GM18505 (cell line): ENCODE measurements around the gene GGCT.
A peak's percentile ranks its signal among the peaks of the same experiment; 100 is the strongest.
"Not testable (repeated sequence)": the region's sequence is repeated elsewhere in the genome, so short reads cannot be mapped to it uniquely, and the experiment has no call there.

ENCODE experiments used
- ATAC-seq: cut with Tn5 transposase; IDR thresholded peaks from one replicate; pipeline ENCODE4 v1.9.1; 2021; ENCODE audit not compliant: unreplicated experiment
- POLR2A ChIP-seq: IDR thresholded peaks from 4 replicates; pipeline ENCODE4 v1.6.1; 2011; ENCODE audit warnings: borderline replicate concordance; ENCODE audit not compliant: insufficient read depth, insufficient read length; ENCODE audit errors: extremely low read depth

Gene GGCT, protein sequence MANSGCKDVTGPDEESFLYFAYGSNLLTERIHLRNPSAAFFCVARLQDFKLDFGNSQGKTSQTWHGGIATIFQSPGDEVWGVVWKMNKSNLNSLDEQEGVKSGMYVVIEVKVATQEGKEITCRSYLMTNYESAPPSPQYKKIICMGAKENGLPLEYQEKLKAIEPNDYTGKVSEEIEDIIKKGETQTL

DNA sequence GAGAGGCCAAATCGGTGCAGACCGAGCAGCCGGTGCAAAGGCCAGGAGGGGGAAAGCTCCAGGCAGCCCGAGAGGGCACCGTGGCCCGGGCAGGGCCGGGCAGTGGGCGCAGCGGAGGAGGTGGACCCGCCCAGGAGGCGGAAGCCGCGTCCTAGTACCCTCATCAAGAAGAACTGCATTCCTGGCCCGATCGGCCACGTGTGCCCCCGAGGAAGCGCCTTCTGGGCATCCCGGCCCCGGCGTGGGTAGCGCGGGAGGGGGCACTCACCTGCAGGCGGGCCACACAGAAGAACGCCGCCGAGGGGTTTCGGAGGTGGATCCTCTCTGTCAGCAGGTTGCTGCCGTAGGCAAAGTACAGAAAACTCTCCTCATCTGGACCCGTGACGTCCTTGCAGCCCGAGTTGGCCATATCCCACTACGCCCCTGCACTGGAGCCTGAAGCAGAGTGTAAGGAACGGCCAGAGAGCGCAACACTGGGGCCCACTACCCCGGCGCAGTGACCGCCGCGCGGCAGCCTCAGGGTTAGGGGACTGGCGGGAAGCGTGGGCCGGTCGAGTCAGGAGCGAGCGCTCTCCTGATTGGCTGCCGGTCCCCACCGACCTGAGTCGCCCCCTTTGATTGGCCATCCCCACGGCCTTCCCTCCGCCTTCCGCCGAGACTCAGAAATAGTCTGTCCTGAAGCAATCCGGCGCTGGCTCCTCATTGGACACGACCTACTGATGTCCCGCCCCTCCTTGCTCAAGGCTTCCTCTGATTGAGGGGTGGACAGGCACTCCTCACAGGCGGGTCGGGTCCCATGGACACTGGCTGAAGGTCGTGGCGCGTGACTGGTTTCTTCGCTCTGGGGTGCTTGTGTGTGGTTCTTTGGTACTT lies at the start of gene GGCT:
Gene GGCT (minus strand): TSS at position 529 of the 873 bp plus-strand sequence. CDS start 120 bp downstream, at position 409.
- ATAC-seq = peak; percentile 96
- TF ChIP-seq POLR2A = peak; percentile 91

DNA sequence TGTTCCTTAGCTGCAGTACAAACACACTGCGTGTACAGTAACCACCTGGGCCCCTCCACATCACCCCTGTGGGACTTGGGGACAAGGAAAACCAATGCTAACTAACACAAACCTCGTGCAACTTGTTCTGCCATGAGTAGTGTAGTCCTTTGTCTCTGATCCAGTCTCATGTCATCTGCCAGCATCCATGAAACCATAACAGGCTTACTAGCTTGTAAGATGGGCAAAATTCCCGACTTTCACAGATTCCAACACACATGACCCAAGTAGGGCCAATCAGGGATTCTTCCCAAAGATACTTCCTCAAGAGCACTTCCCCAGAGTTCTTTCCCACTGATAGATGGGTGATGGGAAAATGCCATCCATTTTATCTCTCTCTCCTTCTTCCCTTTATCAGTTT lies 48.9 kb upstream of the GGCT start:
- TF ChIP-seq POLR2A = no peak
- no peak for ATAC-seq

DNA sequence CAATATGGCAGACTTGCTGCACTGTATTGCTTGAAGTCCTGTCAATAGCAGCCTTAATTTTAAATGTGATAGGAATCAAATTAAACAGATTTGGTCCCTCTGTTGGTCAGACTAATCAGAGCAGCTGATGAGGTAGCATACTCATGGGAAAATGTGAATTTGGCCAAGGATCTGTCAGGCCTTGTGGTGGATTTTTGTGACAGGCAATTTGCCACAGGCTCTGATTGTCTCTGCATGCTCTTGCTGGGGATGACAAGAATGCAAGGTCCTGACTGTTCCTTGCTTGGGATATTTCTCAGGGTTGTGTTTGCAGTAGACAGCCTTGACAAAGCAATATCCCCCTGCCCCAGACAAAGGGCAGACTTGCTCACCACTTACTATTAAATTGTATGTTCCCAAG lies 48.5 kb upstream of the GGCT start:
- ATAC-seq = no peak
- no peak for TF ChIP-seq POLR2A

DNA sequence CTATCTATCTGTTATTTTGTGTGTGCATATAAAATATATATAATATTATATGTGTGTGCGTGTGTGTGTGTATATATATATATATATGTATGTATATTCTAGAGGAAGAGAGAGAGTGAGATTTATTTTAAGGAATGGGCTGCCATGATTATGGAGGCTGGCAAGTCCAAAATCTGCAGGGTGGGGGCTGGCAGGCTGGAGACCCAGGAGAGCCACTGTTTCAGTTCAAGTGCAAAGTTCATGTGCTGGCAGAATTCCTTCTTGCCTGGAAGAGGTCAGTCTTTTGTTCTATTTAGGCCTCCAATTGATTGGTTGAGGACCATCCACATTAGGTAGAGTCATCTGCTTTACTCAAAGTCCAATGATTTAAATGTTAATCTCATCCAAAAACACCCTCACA lies 47.7 kb upstream of the GGCT start:
- TF ChIP-seq POLR2A = no peak
- ATAC-seq = no peak

DNA sequence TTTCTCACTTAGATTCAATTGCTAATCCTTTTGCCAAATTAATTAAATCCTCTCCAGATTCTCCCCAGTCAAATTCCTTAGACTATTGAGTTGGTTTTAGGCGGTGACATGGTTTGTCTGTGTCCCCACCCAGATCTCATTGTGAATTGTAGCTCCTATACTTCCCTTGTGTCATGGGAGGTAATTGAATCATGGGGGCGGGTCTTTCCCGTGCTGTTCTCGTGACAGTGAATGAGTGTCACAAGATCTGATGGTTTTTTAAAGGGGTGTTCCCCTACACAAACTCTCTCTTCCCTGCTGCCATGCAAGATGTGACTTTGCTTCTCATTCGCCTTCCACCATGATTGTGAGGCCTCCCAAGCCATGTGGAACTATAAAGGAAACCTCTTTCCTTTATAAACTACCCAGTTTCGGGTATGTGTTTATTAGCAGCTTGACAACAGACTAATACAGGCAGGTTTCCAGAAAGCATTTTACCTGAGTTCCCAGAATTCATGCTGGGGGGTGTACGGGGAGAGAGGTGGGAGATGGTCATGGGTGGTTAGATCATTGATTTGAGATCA lies 45.4 kb upstream of the GGCT start:
- no peak for ATAC-seq
- TF ChIP-seq POLR2A = no peak

DNA sequence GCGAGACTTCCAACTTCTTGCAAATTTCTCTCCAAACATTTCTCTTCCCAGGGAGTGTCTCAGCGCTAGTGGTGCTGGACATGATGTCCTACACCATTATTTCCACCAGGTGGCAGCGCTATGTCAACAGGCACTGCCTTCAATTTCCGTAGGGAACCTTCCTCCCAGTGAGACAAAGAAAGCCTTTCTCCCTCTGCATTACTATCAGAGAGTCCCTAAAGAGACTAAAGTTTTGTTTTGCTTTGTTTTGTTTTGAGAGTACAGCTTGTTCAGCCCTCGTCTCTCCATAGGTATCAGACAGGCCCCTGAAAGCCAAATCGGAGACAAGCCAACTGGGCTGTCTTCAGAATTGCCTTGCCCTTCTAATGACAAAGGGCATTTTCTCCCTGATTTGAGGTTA lies 44.2 kb upstream of the GGCT start:
- ATAC-seq = no peak

DNA sequence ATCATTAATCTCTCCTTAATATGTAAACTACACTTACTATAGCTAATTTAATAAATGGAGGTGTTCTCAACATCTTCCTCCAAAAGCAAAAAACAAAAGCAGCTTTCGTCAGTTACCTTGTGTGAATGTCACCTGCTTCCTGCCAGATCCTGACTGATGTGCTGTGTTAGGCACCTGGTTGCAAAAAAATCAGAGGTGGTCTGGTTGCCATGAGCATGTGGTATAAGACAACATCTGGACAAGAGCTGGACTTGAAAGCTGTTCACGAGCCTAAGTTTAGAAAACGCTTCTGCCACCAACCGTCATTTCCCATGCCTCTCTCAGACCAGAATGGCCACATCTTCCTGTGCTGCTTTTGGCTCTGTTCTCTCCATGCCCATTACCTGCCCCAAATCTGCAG lies 42.0 kb upstream of the GGCT start:
- no peak for TF ChIP-seq POLR2A
- ATAC-seq = no peak

More for the DNA sequence above, 44.2 kb upstream of the GGCT start:
- no peak for TF ChIP-seq POLR2A

DNA sequence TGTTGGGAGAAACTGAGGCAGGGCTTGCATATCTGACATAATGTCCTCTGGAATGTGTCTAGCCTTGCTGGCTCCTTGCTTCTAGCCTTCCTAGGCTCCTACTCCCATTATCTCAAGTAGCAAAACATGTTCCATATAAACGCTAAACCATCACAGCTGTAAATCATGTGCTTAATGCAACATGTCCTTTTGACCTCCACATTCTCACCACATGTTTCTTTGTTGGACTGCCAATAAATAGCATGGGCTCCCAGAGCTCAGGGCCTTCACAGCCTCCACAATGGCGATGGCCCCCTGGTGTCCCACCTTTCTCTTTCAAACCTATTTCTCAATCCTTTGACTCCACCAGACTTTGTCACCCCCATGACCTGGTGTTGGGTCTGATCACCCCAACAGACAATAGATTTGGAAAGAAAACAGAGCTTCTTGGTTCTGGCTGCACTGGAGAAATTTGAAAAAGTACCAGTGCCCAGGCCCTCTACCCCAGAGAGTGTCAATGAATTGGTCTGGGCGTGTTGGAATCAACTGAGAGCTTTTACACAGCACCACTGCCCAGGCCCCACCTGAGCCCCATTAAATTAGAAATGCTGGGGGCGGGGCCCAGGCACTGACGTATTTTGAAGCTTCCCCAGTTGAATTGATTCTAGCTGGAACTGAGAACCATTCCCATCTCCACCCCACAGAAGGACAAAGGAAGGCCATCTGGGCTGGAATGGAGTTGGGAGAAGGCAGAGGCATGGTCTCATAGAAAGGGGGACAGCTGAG lies 41.3 kb upstream of the GGCT start:
- no peak for ATAC-seq
- TF ChIP-seq POLR2A = no peak

DNA sequence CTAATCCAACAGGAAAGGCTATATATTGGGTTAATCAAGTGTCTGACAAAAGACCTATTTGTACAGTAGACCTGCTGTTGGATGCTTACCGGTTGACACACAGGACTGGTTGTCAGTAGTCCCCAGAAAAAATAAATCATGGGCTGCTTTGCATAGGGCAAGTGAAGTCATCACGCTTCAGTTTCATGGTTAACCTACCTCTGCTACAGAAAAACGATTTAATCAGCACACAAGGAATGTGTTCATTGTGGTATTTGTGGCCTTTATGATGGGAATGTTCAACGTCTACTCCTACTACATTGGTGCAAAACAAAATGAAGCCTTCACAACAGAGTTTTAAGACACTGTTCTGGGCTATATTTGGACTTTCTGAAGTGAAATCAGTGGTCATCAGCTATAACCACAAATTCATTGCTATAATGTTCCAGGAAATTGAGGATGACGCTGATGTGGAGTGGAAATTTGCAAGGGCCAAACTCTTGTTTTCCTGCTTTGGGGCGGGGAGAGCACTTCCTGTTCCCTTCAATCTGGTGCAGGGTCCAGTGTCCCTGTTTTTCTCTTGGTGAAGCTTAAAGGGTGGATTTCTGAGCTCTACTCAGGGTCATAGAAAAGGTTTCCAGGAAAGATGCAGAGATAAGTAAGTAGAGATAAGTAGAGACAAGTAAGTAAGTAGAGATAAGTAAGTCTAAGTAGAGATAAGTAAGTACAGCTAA lies 39.3 kb upstream of the GGCT start:
- ATAC-seq = no peak
- no peak for TF ChIP-seq POLR2A

DNA sequence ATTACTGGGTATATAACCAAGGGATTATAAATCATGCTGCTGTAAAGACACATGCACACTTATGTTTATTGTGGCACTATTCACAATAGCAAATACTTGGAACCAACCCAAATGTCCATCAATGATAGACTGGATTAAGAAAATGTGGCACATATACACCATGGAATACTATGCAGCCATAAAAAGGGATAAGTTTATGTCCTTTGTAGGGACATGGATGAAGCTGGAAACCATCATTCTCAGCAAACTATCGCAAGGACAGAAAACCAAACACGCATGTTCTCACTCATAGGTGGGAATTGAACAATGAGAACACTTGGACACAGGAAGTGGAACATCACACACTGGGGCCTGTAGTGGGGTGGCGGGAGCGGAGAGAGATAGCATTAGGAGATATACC lies 38.5 kb upstream of the GGCT start:
- not testable (repeated sequence) for ATAC-seq

DNA sequence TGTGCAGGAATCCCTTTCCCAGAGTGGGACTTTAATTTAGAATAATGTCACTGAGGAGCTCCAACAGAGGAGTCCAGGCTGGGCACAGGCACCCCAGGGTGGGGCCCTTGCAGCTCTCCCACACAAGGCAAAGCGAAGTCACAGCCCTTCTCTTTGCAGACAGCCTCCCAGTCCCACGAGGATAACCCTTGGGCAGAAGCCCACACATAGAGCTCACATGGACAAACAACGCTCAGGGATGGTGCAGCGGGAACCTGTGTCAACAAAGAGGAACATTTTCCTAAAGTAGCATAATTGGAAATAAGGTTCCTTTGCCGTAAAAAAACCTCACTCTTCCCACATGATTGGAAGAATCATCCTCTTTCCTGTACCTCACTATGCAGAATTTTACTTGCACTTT lies 29.3 kb upstream of the GGCT start:
- no peak for TF ChIP-seq POLR2A
- no peak for ATAC-seq

DNA sequence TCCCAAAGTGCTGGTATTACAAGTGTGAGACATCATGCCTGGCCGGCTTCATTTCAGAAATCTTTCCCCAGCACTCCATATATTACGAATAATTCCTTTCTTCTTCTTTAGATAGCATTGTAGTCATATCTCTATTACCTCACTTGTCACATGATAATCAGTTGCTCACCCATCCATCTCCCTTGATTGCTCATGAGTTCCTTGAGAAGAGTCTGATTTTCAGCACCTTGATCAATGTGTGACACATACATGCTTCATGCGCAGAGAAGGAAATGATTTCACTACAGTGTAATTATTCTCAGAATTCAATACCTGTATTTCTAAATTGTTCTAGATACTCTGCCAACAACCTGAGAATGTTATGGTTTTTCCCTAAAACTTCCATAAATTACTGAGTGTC lies 26.7 kb upstream of the GGCT start:
- TF ChIP-seq POLR2A = no peak
- ATAC-seq = no peak

DNA sequence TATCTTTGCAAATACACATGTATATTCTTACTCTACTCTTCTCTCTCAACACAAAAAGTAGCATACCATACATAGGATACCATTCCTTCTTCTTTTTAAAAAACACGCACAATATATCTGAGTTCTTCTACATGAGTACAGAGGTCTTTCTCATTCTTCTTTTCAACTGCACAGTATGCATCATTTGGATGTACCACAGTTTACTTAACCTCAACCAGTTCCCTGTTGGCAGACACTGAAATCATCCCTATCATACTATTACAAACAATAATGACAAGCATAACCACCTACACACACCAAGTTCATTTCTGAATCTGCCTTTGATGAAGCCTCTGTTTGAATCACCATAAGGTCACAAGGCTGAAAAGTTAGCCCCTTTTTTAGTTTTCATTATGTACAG lies 25.7 kb upstream of the GGCT start:
- TF ChIP-seq POLR2A = no peak
- no peak for ATAC-seq

DNA sequence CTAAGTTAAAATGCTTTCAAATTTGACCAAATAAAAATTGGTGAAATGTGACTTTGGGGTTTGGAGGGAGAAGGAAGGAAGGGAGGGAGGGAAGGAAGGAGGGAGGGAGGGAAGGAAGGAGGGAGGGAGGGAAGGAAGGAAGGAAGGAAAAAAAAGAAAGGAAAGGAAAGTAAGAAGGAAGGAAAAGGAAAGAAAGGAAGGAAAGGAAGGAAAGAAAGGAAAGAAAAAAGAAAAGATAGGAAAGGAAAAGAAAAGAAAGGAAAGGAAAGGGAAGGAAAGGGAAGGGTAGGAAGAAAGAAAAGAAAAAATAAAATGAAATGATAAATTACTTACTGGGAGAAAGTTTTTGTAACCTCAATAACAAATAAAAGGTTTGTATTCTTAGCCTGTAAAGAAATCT lies 24.1 kb upstream of the GGCT start:
- ATAC-seq = no peak
- no peak for TF ChIP-seq POLR2A

DNA sequence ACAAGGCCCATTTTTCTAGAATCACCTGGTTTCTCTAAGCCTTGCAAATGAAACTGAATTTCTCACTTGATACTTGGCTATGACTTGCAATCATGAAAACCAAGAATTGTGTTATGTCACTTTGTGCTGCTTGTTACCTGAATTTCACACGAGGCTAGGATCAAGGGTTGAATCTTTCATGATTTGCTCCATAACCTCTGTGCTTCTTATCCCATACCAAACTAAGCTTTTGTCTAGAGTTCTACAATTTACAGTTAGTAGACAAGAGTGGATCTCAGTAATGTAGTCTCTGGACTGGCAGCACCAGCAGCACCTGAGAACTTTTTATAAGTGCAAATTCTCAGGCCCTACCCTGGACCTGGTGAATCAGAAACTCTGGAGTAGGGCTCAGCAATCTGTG lies 22.7 kb upstream of the GGCT start:
- not testable (repeated sequence) for ATAC-seq
